Hematopoietic multipotent progenitor cell treated with erythropoietin and hydrocortisone succinate and interleukin-3 and kit ligand, for 15 days (in vitro differentiated cells): ENCODE data around the gene TCERG1L.

ENCODE experiments used
- DNase-seq: peaks from one replicate; pipeline ENCODE4 v3.0.0-alpha.2; 2015; ENCODE audit warnings: low spot score

TCERG1L gene

DNA sequence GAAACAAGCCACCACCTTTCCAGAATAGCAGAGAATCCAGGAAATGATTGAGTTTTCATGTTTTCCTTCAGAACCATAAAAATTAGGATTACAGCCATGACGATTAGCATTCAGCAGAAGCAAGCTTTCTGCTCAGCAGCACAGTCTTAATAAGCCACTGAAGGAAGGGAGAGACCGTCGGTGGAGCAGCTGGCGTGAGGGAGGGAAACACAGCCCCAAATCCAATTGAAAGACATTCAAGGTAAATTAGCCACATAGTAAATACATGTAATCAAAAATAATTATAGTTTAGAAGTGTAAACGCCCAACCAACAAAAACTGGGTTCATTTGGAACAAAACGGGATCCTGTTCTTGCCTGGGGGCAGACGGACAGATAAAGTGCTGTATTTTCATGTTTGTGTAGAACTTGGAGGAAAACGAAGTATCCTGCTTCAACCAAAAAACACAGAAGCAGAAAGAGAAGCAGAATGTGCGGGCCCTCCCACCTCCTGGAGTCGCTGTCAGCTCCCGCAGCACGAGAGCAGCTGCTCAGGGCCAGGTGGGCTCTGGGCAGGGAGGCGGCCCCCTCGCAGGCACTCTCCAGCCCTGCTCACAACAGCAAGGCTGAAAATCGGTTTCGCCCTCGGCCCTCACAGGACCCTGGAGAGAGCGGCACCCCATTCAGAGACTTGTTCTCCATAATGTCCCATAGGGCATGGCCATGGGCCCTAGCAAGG, 84.9 kb downstream of the TCERG1L start:
- no peak for DNase-seq

DNA sequence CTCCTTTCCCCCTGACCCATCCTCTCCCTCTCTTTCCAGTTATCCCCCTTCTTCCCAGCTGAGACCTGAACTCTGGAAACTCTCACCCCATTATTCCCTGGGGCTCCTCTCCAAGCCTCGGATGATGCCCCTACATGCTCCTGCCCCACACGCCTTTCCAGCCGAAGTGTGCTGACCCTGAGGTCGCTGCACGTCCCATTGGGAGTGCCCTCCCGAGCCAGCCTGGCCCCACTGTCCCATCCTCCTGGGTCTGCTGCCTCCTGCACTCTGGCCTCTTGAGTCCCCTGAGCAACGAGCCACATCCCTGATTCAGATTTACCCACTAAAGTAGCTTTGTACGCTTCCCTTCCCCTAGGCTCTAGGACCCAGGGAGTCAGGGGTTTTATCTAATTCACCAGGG, 87.4 kb downstream of the TCERG1L start:
- no peak for DNase-seq

DNA sequence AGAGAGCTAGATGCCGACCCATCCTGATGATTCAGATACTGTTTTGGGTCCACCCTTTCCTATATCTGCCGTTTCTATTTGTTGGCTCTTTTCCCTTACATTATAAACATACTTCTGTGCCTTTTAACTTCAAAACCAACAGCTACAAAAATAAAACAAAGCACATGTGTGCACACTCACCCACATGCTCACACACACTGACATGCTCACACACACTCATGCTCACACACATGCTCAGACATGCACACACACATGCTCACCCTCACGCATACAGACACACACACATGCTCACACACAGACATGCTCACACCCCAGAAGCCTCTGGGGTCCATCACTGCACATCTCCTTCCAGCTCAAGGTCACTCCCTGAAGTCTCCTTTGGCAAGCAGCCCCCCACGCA, 88.1 kb downstream of the TCERG1L start:
- DNase-seq: no peak

DNA sequence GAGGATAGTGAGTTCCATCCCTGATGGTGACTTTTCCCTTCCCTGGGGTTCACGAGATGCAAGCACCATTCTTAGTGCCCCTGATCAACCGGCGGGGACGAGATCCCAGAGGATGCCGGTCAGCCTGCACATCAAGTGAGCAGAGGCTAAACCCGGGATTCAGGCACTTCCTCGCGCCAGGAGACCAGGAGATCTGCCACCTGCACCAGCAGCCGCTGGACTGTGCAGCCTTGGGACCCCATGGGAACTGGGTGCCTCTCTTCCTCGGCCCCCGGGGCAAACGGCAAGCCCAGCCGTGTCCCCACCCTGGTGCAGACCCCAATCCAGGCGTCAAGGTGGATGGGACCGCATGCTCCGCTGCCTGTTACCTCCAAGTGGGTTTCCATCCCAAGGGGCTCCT, 88.5 kb downstream of the TCERG1L start:
- no peak for DNase-seq

DNA sequence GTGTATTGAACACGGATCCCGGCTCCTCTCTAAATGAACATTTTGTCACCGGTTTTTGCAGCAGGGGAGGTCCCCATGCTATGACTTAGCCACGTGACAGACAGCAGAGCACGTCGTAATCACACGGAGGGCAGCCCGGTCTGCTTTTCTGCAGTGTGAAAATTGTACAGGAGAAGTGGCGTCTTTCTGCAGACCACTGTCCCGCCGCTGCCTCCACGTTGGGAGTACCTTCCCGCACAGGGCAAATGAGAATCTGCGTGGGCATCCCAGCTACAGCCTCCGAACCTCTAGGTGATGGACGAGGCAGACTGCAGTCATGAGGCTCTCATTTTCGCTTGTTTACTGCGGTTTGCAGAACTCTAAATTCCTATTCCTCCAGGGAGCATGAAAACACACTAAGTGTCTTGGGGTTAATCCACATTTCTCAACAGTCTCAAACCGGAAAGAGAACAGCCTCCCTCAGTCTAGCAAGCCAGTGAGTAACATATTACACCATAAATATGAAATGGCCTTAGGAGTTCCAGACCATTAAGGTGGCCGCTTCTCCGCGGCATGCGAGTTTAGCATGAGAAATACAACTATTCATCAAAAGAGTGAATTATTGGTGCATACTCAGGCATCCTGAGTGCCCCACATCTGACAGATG, 89.8 kb downstream of the TCERG1L start:
- DNase-seq: no peak

DNA sequence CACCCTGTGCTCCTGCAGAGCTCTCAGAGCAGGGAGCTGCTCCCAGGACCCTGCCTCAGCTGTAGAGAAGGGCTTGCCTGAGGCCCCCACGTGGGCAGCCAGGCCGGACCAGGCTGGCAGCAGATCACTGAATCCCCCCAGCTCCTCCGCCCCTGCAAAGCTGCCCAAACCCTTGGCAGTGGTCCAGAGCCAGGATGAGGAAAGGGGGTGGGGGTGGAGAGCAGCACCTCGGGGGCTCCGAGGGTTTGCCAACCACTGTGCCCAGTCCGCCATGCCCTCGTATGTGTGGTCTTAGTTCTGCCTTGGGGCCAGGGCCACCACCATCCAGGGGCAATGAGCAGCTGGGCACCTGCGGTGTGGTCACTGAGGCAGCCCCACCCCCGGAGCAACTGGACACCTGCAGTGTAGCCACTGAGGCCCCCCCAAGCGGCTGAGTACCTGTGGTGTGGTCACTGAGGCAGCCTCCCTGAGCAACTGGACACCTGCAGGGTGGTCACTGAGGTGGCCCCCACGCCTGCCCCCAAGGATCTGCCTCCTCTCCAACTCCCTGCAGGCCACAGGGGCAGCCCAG, 90.8 kb downstream of the TCERG1L start:
- DNase-seq: no peak

DNA sequence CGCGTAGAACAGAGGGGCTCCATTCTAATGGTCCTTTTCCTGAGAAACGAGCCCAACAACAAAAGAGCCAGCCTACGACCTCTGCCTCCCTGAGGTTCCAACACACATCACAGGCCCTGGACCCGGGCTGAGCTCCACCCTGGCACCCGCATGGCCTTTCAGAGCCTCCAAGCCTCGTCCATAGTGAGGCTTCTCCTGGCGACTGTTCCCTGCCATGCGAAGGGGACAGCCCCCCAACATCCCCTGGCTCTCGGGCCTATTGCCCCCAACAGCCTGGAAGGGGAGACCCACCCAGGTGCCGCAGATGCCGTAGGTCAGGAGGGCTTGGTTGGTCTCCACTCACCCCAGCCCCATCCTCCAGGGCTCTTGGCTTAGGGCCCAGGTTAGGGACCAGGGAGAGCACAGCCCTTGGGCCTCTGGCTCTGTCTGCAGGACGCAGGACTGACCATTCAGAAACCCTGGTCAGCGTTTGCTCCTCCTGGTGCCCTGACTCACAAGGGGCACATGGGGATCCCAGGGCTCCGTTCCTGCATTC, 91.5 kb downstream of the TCERG1L start:
- no peak for DNase-seq

DNA sequence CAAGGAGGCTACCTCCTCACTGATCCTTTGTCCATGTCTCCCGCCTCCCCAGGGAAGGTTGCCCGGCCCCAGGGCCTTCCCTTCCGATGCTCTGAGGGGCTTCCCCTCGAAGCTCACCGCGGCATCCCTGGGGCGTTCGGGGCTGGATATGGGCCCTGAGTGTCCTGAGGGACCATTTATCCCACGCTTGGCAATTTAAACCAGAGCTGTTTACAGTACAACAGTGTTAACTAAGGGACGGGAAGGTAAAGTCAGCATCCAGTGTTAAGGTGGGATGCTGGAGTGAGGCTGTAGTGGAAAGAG, 92.0 kb downstream of the TCERG1L start:
- DNase-seq: no peak

DNA sequence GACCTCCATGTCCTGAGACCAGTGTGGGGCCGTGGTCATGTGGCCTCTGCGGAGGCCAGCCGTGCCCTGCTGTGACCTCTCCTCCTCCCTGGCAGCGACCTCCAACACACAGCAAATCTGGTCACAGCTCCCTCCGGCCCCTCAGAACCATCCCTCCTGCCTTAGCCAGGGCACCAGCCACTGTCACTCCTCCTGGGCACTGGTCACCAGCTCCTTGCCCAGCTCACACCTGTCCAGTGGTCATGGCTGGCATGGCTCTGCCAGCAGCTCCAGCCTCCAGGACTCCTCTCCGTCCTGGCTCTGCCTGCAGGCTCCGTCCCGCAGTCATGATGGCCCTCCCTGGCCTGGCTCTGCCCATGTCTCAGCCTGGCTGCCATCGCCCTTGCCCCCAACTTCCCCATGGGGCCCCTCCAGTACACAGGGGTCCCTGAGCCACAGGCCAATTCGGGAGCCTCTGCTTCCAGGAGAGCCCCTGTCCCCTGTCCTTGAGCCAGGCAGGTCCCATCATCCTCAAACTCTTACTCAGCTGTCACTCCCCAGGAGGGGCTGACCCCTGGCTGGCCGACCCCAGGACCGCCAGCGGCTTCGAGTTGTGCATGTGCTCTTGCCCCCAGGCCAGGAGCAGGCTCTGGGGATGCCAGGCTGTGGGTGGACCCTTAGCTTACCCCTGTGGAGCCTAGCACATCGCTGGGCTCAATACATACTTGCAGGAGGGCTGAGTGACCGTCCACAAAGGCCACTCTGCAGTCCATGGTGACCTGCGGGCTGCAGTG, 92.5 kb downstream of the TCERG1L start:
- no peak for DNase-seq

DNA sequence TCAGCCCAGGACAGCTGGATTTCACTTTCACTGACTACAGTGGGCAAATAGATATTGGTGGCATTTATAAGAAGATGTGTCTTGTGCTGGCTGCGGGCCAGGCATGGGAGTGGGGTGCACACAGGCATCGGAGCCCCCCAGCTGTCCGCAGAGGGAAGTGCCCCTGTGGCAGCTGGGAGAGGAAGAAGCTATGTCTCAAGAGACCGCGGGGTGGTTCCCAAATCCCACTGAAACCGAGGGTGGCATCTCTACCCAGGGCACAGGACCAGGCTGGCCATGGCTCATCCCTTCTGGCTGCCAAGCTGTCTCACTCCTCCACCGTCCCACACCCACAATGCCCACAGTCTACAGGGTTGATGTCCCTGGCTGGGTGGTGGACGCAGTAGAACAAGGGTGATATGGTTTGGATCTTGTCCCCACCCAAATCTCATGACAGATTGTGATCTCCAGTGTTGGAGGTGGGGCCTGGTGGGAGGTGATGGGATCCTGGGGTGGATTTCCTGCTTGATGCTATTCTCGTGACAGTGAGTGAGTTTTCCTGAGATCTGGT, 94.8 kb downstream of the TCERG1L start:
- DNase-seq: no peak

DNA sequence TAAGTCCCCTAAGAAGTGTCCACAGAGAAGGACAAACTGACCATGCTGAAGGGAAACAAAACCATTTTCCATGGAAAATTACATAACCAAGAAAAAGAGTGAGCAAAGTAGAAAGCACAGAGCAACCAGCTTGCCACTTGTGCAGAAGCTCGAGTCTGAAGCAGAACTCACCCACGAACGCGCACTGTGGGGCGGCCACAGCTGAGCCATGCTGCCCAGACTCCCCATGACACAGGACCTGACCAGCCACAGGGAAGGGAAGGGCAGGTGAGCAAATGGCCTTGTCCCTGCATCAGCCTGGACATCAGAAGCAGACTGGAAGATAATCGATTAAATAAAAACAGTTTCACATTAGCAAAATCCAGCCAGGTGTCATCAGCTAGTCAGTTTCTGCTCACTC, 95.7 kb downstream of the TCERG1L start:
- DNase-seq: no peak

DNA sequence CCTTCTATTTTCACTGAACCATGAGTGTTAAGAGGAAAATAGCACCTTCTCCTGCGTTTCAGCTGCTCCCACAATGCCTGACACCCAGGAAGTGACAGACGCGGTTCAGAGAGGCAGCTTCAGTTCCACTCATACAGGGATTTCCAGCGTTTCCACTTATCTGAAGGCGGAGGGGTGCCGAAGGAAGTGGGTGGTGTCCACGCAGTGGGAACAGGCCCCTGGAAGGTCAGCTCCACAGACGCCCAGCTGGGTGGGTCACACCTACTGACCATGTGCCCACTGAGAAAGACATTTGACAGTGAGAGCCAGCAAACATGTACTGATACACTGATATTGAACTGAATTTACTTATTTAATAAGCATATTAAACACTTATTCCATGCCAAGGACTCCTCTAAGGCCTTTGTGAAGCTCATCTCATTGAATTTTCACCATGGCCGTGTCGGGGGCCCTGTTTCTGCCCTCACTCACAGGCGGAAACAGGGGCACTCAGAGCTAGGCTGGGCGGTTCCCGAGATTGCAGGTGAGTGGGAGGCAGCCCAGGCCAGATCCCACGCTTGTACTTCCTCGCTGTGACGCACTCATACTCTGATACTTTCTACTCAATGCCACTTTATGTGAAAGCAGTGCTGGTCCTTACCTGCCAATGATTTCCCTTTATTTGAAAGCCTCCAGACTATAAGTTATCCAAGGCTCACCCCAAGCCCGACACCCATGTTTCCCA, 96.8 kb downstream of the TCERG1L start:
- no peak for DNase-seq

DNA sequence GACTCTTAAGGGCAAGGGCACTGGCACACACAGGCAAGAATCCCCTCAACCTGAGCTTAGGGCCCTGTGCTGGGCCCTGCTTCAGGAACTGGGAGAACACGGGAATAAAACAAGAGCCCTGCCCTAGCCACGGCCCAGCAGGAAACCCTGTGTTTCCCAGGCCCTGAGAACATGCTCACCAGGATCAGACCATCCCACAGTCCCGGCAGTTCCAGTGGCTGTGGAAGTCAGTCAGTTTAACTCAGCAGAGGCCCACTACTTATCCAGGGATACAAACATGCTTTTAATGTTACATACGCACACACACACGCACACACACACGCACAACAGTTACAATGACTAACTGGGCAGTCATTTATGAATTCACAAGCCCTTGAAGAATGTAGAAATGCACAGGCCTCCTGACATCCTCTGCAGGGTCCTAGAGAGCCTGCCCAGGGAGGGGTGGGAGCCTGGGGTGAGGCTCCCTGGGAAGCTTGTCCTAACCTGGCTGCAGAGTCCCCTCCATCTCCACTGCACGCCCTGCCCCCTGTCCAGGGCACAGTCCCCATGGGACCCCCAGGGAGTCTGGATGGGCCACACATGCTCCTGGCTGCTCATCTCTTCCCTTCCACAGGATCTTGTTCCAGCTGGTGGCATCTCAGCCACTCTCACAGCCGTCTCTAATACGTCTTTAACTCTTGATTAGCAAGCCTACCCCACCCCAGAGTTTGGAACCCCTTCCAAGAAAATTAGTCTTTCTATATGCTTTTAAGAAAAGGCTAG, 97.6 kb downstream of the TCERG1L start:
- no peak for DNase-seq

DNA sequence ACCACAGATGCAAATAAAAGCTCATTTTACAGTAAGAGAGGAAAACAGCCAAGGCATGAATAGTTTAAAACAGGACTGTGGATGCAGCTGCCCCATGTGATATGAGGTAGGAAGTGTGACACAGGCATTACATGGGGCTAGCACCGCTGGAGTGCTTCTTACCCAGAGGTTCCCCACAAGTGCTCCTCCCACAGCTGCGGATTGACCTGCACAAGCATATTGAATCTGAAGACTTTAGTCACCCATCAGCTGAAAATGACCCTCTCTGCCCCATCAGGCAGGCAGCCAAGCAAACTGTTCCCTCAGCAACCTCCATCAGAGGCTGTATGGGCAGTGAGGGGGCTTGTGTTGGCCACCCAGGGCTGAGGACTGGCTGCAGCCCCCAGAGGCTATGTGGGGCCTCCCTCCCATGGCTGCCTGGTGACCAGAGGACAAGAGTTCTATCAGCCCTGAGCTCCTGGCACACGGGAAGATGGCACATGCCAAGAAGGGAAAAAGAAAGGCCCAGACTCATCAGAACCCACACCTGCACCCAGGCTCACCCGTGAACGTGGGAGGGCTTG, 98.7 kb downstream of the TCERG1L start:
- no peak for DNase-seq

DNA sequence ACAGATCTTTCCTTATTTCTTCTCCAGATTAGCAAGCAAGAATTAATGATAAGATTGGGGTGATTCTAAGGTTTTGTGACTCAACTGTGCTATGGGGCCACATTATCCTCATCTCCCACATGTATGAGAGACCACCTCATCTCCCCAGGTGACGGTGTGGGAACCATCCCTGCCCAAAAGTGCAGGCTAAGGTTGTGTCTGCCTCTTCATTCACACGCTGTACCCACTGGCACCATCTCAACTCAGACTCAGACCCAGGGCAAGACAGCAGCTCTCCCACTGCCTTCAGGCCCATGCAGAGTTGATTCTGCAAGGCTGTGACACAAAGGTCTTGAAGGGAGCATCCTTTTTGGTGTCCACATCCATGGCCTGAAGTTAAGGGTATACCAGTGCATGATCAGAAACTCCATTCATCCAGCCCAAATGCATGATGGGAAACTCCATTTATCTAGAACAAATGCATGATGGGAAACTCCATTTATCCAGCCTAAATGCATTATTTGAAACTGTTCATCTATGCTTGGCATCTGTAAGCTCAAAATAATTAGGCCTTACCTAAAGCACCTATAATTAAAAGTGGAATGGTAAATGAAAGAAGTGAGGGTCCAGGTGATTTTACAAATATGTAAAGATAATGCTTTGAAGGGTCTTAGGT, 99.4 kb downstream of the TCERG1L start:
- no peak for DNase-seq

DNA sequence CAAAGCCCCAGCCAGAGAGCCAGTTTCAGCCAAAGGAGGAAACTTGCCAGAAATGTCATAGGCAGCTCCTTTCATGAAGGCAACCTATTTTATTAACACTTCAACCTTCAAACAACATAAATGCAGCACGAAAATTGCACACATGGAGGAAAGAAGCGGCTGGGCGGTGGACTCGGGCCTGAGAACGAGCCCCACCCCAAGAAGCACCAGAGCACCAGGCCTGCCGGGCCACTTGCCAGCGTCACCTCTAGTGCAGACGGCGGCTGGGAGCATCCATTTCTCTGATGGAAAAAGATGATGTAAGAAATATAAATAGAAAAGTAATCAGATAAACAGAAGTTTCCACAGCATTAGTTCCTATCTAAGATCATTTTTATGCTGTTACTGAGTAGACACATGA, 100.0 kb downstream of the TCERG1L start:
- DNase-seq: no peak

DNA sequence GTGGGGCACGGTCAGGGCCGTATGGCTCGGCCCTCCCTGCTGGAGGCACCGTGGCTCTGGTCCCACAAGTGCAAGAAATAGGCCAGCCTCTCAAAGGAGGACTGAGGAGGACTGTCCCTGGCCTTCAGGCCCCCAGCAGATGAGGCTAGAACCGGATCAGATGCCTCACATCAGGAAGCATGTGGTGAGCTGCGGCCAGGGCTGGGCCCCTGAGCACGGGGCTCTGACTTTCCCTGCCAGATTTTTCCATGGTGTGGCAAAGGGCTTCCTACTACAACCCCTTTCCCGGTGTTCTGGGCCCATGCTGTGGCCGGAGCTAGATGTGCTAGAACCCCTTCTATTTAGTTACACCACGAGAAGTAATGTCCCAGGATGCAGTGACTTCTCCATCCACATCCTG, 100.4 kb downstream of the TCERG1L start:
- DNase-seq: no peak

DNA sequence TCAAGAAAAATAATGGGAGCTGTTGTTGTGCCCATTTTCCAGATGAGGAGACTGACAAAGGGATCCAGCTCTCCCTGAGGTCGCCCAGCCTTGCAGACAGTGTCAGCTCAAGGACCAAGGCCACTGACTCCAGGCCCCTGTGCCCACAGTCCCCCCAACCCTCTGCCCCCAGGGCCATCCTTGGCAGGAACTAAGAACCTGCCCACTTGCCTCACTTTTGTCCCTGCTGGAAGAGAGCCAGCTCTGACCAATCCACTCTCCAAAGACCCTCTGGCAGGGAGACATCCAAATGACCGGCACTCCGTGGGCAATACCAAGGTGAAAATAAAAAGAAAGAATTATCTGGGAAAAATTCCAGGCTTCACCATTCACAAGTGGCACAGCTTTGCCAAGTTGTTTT, 101.3 kb downstream of the TCERG1L start:
- DNase-seq: no peak

DNA sequence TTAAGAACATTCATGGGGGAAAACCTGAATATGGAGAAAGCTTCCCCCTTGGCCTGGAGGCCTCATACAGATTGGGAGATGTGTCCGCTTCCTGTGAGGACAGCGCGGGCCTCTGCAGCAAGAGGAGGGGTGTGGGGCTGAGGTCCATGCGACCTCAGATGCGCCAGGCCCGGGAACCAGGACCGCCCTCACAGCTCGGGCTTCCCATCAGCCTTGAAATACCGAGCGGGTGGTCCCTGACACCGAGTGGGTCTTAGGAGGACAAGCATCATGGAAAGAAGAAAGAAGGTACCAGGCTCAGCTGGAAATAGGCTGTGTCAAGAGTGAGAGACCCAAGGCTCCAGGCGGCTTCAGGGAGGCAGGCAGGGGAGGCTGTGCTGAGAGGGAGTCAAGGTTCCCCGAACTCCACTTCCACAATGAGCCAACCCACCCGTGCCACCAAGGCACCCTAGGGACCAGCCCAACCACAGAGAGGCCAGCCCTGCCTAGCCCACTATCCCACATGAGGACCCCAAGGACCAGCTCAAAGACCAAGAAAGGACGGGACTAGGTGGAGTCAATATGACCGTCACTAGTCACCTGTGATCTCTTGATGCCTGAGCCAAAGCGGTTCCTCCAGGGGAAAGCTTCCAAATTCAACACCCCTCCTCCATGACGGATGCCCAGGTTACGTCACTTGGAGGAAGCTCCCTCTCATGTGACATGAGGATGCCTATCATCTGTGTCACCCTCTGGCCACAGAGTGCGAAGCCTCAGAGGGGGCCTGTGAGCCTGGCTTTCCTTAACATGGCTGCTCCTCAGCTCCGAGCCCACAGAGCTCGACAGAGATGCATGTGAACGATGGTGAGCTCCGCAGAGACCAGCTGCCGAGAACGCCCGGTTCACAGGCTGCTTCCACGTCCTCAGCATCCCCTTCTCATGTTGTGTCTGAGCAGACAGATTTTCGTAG, 103.7 kb downstream of the TCERG1L start:
- no peak for DNase-seq
